GM13977 (cell line): ENCODE data around the gene ATP5IF1.

Experiments
- DNase-seq: peaks from one replicate; pipeline ENCODE4 v3.0.0; 2012; ENCODE audit warnings: low spot score
- in situ Hi-C: fragments of 300-500 bp; cut with MboI; formaldehyde crosslinking; loops from one replicate; pipeline ENCODE4 v1.12.0; 2022; ENCODE audit warnings: low sequenced_read_pairs, low pct_unique_long_range_greater_than_20kb, mixed read lengths, inconsistent platforms; ENCODE audit not compliant: unreplicated experiment
- TF ChIP-seq, protein P1 (sequence below): IDR thresholded peaks from 2 replicates; pipeline ENCODE4 v1.5.1; 2012; ENCODE audit warnings: mild to moderate bottlenecking, control low read depth; ENCODE audit not compliant: insufficient read depth; ENCODE audit errors: extremely low read depth, missing control alignments

The ATP5IF1 gene

DNA sequence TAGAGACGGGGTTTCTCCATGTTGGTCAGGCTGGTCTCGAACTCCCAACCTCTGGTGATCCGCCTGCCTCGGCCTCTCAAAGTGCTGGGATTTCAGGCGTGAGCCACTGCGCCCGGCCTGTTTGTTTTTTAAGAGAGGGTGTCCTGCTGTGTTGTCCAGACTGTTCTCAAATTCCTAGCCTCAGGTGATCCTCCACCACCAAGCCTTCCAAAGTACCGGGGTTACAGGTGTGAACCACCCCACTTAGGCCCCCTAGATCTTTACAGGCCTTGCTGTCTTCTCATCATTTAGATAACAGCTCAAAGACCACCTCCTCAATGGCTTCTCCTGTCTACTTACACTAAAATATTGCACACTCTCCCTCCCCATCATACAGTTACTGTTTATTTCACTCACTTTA lies 29.7 kb downstream of the ATP5IF1 start:
- no peak for DNase-seq
- TF ChIP-seq, protein P1, sequence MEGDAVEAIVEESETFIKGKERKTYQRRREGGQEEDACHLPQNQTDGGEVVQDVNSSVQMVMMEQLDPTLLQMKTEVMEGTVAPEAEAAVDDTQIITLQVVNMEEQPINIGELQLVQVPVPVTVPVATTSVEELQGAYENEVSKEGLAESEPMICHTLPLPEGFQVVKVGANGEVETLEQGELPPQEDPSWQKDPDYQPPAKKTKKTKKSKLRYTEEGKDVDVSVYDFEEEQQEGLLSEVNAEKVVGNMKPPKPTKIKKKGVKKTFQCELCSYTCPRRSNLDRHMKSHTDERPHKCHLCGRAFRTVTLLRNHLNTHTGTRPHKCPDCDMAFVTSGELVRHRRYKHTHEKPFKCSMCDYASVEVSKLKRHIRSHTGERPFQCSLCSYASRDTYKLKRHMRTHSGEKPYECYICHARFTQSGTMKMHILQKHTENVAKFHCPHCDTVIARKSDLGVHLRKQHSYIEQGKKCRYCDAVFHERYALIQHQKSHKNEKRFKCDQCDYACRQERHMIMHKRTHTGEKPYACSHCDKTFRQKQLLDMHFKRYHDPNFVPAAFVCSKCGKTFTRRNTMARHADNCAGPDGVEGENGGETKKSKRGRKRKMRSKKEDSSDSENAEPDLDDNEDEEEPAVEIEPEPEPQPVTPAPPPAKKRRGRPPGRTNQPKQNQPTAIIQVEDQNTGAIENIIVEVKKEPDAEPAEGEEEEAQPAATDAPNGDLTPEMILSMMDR = no peak
- in situ Hi-C loops = no loop called here

GRCh38 chr1:28266920-28267322 lies 31.0 kb downstream of the ATP5IF1 start:
- in situ Hi-C loops = no loop called here

GRCh38 chr1:28267633-28268032 lies 31.7 kb downstream of the ATP5IF1 start:
- TF ChIP-seq, protein P1 = no peak
- DNase-seq = no peak
- in situ Hi-C loops = no loop called here

More at GRCh38 chr1:28266920-28267322, 31.0 kb downstream of the ATP5IF1 start:
- TF ChIP-seq, protein P1 = no peak
- DNase-seq = no peak

DNA sequence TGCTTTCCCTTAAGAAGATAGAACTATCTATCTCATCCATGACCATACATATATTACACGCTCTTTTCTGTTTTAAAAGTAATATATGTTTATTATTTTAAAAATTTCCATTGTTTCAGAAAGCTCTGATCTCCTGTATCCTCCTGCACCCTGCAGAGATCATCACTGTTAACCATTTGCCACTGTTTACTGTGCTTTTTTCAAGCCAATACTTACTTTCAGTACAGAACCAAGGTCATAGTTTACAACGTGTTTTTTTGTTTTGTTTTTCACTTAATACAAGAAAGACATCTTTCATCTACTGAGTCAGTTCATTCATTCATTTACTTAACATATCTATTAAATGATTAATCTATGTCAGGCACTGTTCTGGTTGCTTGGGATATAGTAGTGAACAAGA lies 33.6 kb downstream of the ATP5IF1 start:
- in situ Hi-C loops = no loop called here
- no peak for DNase-seq
- TF ChIP-seq, protein P1 = no peak

DNA sequence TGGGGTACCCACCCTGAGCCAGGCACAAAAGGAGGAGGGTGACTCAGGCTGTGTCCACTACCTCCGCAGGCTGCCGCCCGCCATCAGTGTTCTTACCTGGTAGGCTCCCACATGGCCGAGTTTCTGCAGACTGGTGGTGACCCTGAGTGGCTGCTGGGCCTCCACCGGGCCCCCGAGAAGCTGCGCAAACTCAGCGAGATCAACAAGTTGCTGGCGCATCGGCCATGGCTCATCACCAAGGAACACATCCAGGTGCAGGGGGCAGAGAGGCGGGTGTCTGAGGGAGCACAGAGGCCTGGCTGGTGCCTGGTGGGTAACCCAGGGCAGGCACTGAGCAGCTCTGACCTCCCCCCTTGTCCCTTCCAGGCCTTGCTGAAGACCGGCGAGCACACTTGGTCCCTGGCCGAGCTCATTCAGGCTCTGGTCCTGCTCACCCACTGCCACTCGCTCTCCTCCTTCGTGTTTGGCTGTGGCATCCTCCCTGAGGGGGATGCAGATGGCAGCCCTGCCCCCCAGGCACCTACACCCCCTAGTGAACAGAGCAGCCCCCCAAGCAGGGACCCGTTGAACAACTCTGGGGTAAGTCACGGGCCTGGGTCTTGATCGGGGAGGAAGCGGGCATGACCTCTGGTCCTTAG lies 36.4 kb downstream of the ATP5IF1 start:
- in situ Hi-C loops = no loop called here
- no peak for DNase-seq

GRCh38 chr1:28273216-28273860 lies 37.4 kb downstream of the ATP5IF1 start:
- no peak for DNase-seq

More for the DNA sequence above, 36.4 kb downstream of the ATP5IF1 start:
- TF ChIP-seq, protein P1 = no peak

More at GRCh38 chr1:28273216-28273860, 37.4 kb downstream of the ATP5IF1 start:
- TF ChIP-seq, protein P1 = no peak
- in situ Hi-C loops = no loop called here
